ENCODE data around the gene CREBBP. TPM values are rescaled to one million over a fixed set of nuclear protein-coding genes. Genes with fewer than 3 reads are reported as not detected.

The CREBBP gene
- total and polyA plus RNA-seq, 9 of the 15 experiments (the other 6 are each of a cell fraction or from before 2014, with no cell fraction given) = 0.70 to 24.8 (median 5.6) TPM

GRCh38 chr16:3799354-3799753, 81.2 kb downstream of the CREBBP start (continued):
- TF ChIP-seq MGA (IDR thresholded peaks at IDR 0.05) (no peak), ZNF3 (CRISPR knock-in tag; IDR thresholded peaks at IDR 0.05) (no peak), NFE2L1 (tag; IDR thresholded peaks at IDR 0.05; ENCODE audit: borderline replicate concordance, low read depth) (no peak), MTA1 (IDR thresholded peaks at IDR 0.05; ENCODE audit: borderline replicate concordance) (no peak), POLR3A (IDR thresholded peaks at IDR 0.05; ENCODE audit: borderline replicate concordance, extremely low read depth, insufficient read depth, insufficient read length) (no peak), REST (IDR thresholded peaks at IDR 0.05; ENCODE audit: borderline replicate concordance) (no peak), REST (CRISPR knock-in tag; IDR thresholded peaks at IDR 0.05; ENCODE audit: low read depth) (no peak)

Measured in K562 (cell line).